GM21717 (cell line): ENCODE data around the gene CCZ1B.
A peak's percentile ranks its signal among the peaks of the same experiment; 100 is the strongest.
"Not testable (repeated sequence)": the region's sequence is repeated elsewhere in the genome, so short reads cannot be mapped to it uniquely, and the experiment has no call there.

Experiments
- ATAC-seq: cut with Tn5 transposase; IDR thresholded peaks from one replicate; pipeline ENCODE4 v1.9.1; 2021; ENCODE audit warnings: mild to moderate bottlenecking, moderate library complexity; ENCODE audit not compliant: unreplicated experiment

CCZ1B gene

DNA sequence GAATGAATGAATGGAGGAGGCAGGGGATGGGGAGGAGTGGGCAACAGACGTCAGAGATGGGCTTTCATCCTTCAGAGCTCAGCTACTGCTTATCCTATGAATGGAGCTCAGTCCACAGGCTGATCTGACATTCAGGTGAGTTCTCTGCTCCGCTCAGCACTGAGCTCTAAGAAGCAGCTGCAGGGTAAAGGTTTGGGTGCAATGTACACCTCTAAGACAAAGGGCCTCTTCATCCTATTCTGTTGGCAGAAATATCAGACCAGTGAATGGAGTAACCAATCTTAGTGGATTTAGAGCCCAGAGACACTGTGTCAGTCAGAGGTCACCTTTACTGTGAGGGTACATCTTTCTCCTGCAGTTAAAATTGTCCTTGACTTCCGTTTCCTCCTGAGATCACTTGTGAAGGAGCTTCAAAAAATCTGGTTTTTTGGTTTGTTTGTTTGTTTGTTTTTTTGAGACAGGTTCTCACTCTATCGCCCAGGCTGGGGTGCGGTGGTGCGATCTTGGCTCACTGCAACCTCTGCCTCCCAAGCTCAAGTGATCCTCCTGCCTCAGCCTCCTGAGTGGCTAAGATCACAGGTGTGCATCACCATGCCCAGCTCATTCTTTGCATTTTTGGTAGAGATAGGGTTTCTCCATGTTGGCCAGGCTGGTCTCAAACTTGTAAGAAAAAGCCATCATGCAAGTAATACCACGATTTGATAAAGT, 5.1 kb upstream of the CCZ1B start:
- no peak for ATAC-seq

DNA sequence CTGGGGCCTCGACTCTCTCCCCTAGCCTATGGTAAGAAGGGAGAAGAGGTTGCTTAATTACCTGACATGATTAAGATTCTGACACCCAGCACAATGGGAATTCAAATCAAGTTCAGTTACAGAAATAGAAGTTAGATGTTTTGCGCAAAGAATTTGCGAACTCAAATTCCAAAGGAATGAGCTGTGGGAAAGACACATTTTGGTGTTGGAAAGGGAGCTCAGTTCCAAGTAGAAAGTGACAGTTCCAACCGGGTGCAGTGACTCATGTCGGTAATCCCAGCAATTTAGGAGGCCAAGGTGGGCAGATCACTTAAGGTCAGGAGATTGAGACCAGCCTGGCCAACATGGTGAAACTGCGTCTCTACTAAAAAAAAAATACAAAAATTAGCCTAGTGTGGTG, 4.0 kb upstream of the CCZ1B start:
- ATAC-seq: not testable (repeated sequence)

DNA sequence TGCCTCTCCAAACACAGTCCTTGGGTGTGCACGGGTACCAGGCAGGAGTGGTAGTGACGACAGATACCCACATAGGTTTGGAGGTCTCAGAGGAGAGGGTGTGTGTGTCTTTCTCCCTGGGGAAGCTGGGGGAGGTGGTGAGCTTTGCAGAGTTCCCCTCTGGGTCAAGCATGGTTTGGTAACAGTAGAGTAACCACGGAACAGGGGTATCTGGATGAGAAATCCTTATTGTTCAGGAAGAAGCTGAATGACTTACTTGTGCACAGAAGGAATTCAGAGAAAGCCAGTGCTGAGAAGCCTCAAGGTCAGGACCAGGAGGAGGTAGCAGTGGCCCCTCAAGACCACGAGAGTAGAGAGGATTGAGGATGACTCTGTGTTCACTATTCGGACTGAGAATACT, 3.5 kb upstream of the CCZ1B start:
- ATAC-seq: not testable (repeated sequence)

DNA sequence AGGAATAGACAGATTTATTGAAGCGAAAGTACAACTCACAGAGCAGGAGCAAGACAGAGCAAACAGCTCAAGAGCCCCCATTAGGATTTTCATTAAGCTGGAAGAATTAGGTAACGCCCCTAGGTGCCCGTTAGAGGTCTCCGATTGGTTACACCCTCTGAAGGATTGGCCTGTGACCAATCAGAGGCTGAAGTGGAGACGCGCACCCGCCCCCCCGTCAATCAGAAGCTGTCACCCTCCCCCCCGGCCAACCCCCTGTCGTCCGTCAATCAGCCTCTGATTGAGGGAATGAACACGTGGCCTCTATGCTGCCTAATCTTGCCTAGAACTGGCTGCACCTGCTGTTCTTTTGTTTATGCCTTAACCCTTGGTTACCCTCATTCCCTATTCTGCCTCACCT, 1.1 kb upstream of the CCZ1B start:
- ATAC-seq: not testable (repeated sequence)

DNA sequence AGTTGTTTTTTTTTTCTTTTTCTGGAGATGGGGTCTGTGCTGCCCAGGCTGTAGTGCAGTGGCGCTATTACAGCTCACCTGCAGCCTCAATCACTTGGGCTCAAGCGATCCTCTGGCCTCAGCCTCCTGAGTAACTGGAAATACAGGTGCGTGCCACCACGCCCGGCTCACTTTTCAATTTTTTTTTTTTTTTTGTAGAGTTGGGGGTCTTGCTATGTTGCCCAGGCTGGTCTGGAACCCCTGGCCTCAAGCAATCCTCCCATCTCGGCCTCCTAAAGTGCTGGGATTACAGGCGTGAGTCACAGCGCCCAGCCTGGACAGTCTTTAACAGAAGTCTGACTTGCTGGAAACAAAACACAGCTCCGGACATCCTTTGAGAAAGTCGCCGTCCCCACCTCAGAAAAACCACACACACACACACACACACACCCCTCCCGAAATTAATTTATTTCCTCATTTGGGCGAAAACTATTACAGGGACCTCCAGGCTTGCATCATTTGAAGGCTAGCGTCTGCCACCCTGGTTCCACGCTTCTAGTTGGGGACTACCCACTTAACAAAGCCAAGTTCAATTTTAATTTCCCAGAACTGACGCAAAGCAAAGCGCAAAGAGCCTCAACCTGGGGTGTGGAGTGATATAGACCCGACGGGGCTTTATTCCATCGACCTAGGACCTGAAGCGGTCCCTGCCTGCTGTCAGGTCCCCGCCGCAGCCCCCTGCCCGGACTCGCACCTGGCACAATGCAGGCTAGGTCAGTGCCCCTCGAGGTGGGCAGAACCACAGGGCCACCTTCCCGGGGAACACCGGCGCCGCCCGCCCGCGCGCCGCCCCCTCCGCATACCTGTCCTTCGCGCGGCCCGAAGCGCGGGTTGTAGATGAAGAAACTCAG, 594 bp downstream of the CCZ1B start:
- ATAC-seq: peak; percentile 49

DNA sequence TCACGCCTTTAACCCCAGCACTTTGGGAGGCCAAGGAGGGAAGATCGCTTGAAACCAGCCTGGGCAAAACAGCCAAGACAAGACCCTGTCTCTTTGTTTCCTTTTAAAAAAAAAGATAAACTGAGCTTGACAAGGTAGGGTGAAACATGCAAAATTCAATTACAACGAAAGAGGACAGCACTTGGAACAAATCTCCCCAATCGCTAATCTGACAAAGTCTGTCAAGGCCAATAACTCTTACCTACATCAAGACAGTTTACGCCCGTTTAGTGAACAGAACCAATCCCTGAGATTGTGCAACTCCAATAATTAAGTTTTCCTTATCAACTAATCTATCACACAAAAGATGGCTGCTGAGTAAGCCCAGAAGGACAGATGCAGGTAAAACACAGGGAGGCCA, 4.5 kb downstream of the CCZ1B start:
- not testable (repeated sequence) for ATAC-seq

DNA sequence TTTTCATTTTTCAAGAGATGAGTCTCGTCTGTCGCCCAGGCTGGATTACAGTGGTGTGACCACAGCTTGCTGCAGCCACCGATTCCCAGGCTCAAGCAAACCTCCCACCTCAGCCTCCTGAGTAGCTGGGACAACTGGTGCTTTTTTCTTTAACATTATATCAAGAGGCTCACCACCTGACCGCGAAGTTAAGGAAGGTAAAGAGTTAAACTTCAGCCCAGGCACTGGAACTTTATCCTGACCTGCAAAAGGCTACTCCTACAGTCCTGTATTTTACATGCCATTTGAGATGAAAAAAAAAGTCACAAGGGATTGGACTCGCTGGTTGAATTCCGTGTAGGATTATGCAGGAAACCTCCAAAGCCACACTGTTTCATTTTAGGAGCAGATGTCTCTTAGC, 10.6 kb downstream of the CCZ1B start:
- ATAC-seq: not testable (repeated sequence)

DNA sequence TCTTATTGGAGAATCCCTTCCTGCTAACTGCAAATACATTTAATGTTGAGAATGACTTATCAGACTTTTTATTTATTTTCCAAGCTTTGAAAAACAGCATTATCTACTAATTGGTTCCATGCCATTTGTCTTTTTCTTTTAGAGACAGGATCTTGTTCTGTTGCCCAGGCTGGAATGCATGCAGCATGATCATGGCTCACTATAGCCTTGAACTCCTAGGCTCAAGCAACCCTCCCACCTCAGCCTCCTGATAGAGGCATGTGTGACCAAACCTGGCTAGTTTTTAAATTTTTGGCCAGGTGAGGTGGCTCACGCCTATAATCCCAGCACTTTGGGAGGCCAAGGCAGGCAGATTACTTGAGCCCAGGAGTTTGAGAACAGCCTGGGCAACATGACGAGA, 13.1 kb downstream of the CCZ1B start:
- not testable (repeated sequence) for ATAC-seq

DNA sequence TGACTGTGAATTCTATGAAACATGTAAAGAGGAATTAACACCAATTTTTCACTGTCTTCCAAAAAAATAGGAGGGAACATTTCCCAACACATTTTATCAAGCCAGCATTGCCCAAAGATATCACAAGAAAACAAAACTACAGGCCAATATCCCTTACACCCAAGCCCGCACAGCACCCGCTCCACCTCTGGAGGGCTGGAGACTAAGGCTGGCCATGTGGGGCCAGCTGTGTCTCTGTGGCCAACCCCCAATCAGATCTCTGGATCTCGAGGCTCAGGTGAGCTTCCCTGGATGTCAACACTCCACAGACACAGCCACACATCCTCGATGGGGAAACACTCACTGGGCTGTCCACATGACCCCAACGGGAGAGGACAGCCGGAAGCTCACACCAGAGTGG, 18.1 kb downstream of the CCZ1B start:
- not testable (repeated sequence) for ATAC-seq

DNA sequence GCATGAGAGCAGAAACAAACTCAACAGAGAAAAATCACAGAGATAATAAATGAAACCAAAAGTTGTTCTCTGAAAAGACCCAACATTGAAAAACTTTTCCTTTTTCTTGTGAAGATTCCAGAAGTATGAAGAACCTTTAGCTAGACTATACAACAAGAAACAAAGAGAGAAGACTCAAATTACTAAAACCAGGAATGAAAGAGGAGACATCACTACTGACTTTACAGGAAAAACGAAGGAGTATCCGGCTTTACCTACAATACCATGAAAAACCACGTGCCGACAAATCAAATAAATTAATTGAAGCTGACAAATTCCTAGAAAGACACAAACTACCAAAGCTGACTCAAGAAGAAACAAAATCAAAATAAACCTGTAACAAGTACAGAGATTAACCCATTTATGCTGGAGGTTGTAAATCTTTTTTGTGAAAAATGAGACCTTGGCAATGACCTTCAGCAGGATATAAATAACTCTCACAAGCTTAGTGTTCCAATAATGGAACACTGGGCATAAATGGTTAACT, 18.6 kb downstream of the CCZ1B start:
- ATAC-seq: not testable (repeated sequence)

DNA sequence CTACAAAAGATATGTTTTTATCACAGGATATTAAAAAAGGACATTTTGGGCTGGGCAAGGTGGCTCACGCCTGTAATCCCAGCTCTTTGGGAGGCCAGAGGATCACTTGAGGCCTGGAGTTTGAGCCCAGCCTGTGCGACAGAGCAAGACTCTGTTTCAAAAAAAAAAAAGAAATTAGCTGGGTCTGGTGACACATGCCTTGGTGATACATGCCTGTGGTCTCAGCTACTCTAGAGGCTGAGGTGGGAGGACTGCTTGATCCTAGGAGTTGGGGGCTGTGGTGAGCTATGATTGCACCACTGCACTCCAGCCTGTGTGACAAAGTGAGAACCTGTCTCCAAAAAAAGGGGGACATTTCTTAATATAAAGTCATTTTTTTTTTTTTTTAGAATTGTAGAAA, 25.7 kb downstream of the CCZ1B start:
- ATAC-seq: not testable (repeated sequence)

DNA sequence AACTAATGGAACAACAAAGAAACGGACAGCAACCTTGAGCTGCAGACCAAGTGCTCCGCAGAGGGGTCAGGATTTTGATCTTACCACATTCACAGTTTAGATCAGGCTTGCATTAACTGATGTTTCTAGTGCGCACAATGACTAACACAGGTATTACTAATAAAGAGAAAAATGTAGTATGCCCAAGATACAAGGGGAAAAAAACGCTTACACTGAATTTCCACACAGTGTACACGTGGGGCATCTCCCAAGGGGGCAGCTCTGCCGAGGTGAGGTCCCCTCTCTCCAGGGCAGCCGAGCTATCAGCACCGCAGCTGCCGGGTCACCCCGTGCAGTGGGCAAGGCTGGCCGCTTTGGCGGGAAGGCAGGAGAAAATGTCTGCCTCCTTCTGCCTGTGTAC, 26.2 kb downstream of the CCZ1B start:
- ATAC-seq: not testable (repeated sequence)

DNA sequence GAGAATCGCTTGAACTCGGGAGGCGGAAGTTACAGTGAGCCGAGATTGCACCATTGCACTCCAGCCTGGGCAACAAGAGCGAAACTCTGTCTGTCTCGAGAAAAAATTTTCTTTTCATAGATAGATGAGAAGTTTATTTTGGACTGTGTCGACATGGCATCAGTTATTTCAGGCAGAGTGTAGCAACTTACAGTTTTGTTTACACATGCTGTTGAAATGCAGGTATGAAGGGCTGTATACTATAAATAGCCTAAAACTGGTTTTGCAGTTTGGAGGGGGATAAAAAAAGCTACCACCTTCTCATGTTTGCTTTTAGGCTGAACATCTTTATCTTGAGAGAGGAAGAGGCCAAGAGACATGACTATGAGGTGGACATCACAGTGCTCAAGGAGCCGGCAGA, 28.0 kb downstream of the CCZ1B start:
- ATAC-seq: not testable (repeated sequence)

DNA sequence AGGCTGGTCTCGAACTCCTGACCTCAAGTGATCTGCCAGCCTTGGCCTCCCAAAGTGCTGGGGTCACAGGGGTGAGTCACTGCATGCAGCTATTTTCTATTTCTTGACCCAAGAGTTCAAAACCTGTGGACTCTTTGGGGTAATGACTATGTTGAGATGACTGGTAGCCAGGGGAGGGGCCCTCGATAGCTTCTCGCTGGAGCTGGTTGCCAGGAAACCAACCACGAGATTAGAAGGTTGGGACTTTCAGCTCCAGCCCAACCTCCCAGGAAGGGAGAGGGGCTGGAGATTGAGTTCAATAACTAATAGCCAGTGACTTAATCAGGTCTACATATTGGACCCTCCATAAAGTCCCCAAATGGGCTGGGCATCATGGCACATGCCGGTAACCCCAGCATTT, 28.9 kb downstream of the CCZ1B start:
- ATAC-seq: not testable (repeated sequence)

DNA sequence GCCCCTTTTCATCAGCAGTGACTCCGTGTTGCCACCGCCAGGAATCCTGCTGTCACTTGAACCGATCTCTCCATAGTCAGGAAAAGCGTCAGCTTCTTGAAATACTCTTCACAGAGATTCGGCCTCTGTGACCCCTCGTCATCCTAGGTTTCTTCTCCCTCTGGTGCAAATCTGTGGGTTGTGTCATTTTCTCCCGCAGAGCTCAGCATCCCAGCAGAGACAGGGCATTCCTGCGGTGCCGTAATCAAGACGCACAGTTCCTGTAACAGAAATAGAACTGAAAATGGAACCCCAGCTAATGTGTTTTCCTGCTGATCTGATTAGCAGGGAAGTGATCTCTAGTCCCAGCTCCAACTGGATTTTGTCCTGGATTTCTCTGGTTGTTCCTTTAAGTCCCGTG, 31.8 kb downstream of the CCZ1B start:
- not testable (repeated sequence) for ATAC-seq

DNA sequence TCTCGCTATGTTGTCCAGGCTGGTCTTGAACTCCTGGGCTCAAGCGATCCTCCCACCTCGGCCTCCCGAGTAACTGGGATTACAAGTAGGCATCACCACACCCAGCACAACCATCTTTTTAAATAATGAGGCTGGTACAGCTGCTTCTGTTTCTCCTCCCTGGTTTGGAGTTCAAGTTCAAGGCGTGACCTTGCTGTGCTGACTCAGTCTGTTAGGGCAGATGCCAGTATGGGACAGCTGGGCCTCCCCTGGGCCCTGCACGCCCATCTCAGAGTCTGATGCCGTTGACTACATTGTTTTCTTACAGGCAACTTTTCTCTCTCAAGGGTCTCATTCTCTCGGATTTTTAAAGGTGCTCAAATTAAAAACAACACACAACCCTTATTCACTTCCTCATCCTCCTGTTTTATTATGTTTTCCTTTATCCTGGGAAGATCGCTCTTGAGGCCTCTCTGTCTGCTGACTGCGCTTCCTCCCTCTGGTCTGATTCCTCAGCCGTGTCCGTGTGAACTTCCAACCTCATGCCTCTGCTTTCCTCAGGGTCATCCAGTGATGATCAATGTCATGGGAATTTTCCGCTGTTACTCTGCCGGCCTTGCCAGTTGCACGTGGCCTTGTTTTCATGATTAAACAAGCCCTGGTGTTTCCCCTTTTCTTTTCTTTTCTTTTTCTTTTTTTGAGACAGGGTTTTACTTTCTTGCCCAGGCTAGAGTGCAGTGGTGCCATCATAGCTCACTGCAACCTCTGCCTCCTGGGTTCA, 33.8 kb downstream of the CCZ1B start:
- ATAC-seq: not testable (repeated sequence)

DNA sequence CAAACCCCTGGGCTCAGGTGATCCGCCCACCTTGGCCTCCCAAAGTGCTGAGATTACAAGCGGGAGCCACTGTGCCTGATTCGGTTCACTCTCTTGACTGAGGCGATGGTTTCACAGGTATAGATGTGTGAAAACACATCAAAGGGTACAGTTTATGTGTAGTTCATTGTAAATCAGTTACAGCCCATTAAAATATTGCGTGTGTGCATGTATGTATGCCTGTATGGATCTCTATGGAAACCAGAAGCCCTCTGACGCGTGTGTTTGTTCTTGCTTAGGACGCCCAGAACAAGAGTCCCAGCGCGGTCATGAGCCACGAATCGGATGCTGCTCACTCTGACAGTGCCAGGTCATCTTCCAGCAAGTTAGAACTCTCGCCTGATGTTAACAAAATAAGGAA, 36.7 kb downstream of the CCZ1B start:
- ATAC-seq: not testable (repeated sequence)

DNA sequence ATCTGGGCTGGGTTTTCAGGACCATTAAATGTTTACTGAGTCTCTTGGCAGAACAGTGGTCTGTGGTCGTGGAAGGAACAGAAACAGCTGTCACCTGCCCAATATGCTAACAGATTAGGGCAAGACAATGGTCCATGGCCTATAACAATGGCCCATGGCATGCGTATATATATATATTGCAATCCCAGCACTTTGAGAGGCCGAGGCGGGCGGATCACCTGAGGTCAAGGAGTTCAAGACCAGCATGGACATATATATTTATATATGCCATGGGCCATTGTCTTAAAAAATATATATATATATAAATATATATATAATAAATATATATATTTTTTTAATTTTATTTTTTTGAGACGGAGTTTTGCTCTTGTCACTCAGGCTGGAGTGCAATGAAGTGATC, 44.5 kb downstream of the CCZ1B start:
- ATAC-seq: not testable (repeated sequence)

DNA sequence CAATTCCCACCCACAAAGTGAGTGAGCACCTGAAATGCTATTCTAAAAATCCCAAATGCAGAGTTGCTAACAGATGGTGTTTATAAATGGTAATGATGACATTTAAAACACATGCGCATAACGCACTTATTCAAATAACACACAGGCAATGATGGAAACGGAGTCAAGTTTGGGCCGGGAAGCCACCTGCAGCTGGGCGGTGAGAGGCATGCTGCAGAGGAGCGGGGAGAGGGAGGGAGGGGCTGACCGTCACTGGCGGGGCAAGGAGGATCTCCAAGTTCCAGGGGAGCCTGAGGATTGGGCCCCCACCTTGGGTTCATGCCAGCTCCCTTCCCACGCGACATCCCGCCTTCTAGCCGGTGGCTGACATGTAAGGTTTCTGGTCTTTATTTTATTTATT, 64.9 kb downstream of the CCZ1B start:
- ATAC-seq: not testable (repeated sequence)

DNA sequence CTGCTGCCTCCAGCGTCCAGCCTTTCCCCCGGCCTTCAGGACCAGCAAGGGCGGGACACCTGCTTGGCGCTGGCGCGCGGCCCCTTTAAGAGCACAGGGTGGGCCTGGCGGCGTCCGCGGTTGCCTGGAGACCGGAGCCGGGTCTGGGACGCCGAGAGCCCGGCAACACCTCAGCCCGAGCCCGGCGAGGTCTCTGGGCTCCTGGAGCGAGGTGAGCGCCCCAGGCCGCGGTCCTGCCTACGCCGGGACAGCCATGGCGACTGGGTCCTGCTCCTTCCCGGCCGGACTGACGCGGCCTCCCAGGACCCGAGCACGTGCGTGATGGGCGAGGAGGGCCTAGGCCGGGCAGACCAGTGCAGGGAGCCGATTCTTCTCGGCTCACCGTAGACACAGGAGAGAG, 72.1 kb downstream of the CCZ1B start, which contains the start of gene RSPH10B2:
Gene RSPH10B2 (plus strand): TSS at position 140 of the 400 bp plus-strand sequence. CDS start 3,575 bp downstream, outside the sequence.
- not testable (repeated sequence) for ATAC-seq

DNA sequence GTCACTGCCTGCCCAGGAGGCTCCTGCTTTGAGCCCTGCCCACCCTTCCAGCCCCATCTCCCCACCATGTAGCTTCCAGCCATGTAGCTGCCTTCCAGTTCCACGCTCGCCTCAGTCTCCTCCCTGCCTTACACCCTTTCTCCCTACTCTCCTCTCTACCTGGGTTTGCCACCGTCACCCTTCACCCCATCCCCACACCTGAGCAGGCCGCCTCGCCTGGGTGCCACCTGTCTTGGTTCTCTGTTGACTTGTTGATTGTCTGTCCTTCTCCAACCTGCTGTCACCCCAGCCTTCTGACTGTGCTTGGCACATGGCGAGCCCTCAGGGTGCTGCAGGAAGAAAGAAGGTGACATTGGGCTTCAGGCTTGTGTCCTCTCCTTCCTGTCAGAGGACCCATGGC, 75.9 kb downstream of the CCZ1B start:
- ATAC-seq: not testable (repeated sequence)
